Spleen (tissue), 11 donors: ENCODE results near the gene IPCEF1. TPM values are rescaled to one million over a fixed set of nuclear protein-coding genes. Genes with fewer than 3 reads are reported as not detected.

Experiments used
- DNase-seq: peaks from one replicate; pipeline ENCODE4 v3.0.0-alpha.2; 2020
- H3K27ac ChIP-seq, 8 donors: fragments of 200-600 bp; sonication (generic) in 7 of 8; 1 replicate in 4 of 8; 2 replicates in 4 of 8; pipeline versions ENCODE4 v1.5.0 to v1.8.0; 2016 to 2021; ENCODE audit warnings: inconsistent platforms in 4 of 8, mild to moderate bottlenecking in 4 of 8, moderate library complexity in 1 of 8
- H3K27me3 ChIP-seq, 7 donors: fragments of 200-600 bp; sonication (generic) in 6 of 7; replicated peaks in 1 of 7; 1 replicate in 4 of 7; 2 replicates in 3 of 7; pipeline versions ENCODE4 v1.5.0 to v1.8.0; 2016 to 2021; ENCODE audit warnings: inconsistent platforms in 3 of 7, mild to moderate bottlenecking in 1 of 7
- H3K36me3 ChIP-seq, 6 donors: fragments of 200-600 bp; sonication (generic) in 5 of 6; 1 replicate in 4 of 6; 2 replicates in 2 of 6; pipeline versions ENCODE4 v1.5.0 to v1.8.0; 2016 to 2021; ENCODE audit warnings: inconsistent platforms in 2 of 6
- H3K4me1 ChIP-seq, 6 donors: fragments of 200-600 bp; sonication (generic) in 5 of 6; 1 replicate in 3 of 6; 2 replicates in 3 of 6; pipeline versions ENCODE4 v1.5.0 to v1.8.0; 2016 to 2021; ENCODE audit warnings: inconsistent platforms in 3 of 6
- H3K4me3 ChIP-seq, 8 donors: fragments of 200-600 bp; sonication (generic) in 7 of 8; 1 replicate in 4 of 8; 2 replicates in 4 of 8; pipeline versions ENCODE4 v1.5.0 to v1.8.0; 2016 to 2021; ENCODE audit warnings: inconsistent platforms in 4 of 8, mild to moderate bottlenecking in 4 of 8, moderate library complexity in 2 of 8
- H3K9me3 ChIP-seq, 8 donors: fragments of 200-600 bp; sonication (generic) in 7 of 8; 1 replicate in 4 of 8; 2 replicates in 4 of 8; pipeline versions ENCODE4 v1.5.0 to v1.8.0; 2016 to 2021; ENCODE audit warnings: inconsistent platforms in 4 of 8
- POLR2A ChIP-seq, 3 donors: fragments of 450-650 bp; IDR thresholded peaks; one replicate each; pipeline ENCODE4 v1.5.1; 2017; ENCODE audit warnings: antibody characterized with exemption in 3 of 3, mild to moderate bottlenecking in 1 of 3
- POLR2AphosphoS5 ChIP-seq, 3 donors: sonication (generic); formaldehyde crosslinking; IDR thresholded peaks; one replicate each; pipeline ENCODE4 v1.5.1; 2017; ENCODE audit warnings: antibody characterized with exemption in 3 of 3
- WGBS, 5 donors: extraction: QIAGEN DNeasy Blood & Tissue Kit in 3 of 5; methylation state at CpG; one replicate each; pipeline versions ENCODE4 v1.1.5 to v1.1.7; 2013 to 2018; 5-methylcytosine and 5-hydroxymethylcytosine counted together
- intact Hi-C: fragments of 100-400 bp; cut with DNase I; formaldehyde crosslinking; loops from one replicate; pipeline ENCODE4 v1.15.0; 2023; ENCODE audit warnings: low total_unique reads
- polyA plus RNA-seq, 3 donors: library from polyadenylated mRNA; stranded (reverse); fragments of 200-250 nt; gene quantifications; one replicate each; pipeline ENCODE4 v1.2.1, GENCODE V29; 2013
- total RNA-seq, 7 donors: library from RNA; depleted of rRNA in 3 of 7; stranded (reverse); fragments of >200 nt in 3 of 7; fragmentation: NEBNext Ultra II Directional in 4 of 7; extraction: Animal tissue kit (Norgen Biotek cat#: 25700) in 4 of 7; gene quantifications; one replicate each; pipeline versions ENCODE4 v1.1.0 to v1.2.1, GENCODE V29; 2016 to 2021
- TF ChIP-seq, protein P1 (sequence below), 11 experiments: fragments of 200-600 bp in 7 of 11; fragments of 450-650 bp in 4 of 11; sonication (generic) in 4 of 11; IDR thresholded peaks in 8 of 11; conservative IDR thresholded peaks in 3 of 11; 1 replicate in 7 of 11; 2 replicates in 4 of 11; pipeline versions ENCODE4 v1.4.0 to v1.8.0; 2016 to 2021; ENCODE audit warnings: antibody characterized with exemption in 11 of 11, inconsistent platforms in 4 of 11, mild to moderate bottlenecking in 1 of 11
- donor health status: healthy with polysubstance abuse.
- donor health status: DM: no; HTN: no; CAD: no; lungs with moderate emphysema.
- donor health status: DM: no; HTN: no; CAD: no.
- donor health status: Bipolar disorder and iron deficiency.
- donor health status: healthy.
- donor health status: DM: no; HTN: no; CAD: no.
- donor health status: DM: yes; HTN: yes; CAD: no.

IPCEF1 gene
- total and polyA plus RNA-seq, 10 donors: 1.4 to 32.2 (median 26.2) TPM

DNA sequence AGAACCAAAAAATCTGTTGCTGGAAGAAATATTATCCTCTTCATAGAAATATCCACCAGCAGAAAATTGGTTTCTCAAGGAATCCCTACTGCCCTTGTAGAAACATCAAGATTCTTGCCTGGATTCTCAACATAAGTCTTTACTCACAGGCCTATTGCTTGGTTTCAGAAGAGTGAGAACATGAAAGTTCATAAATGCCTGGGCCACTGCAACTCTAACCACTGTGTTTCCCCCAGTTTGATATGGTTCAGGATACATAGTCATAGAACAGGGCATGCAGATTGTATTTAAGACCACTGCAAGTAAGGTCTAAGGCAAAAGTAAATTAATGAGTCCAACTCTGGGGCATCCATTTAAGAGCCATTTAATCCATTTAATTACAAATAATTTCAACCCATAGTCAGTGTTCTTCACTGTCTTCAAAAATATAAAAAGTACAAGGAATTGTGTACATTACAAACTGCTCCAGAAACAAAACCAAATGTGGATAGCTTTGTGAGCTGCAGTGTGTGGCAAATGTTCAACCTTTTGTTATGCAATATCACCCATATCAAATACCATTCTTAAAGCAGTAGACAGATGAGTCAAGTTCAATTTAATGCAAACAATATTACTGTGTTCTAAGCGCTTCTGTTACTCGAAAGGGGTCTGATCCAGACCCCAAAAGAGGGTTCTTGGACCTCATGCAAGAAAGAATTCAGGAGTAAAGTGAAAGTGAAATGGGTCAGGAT is 234.2 kb downstream of the IPCEF1 start:
- intact Hi-C loops: no loop called here
- H3K9me3 ChIP-seq: peaks cover 0 to 10% (median 2%) of the 10 kb centered on the region in 8 donors
- H3K27ac ChIP-seq: no peak overlapping the region
- 85 to 95% (median 89%) methylated on average over 2 of the region's 2 CpGs for whole genome bisulfite sequencing, 5 donors
- no peak for DNase-seq
- H3K27me3 ChIP-seq: peaks cover 0 to 5% (median 0%) of the 10 kb centered on the region in 7 donors
- H3K4me1 ChIP-seq: no peaks in the 10 kb centered on the region
- no peak for TF ChIP-seq POLR2A (IDR thresholded peaks at IDR 0.05)
- no peak for TF ChIP-seq POLR2AphosphoS5 (IDR thresholded peaks at IDR 0.05)
- TF ChIP-seq, protein P1, sequence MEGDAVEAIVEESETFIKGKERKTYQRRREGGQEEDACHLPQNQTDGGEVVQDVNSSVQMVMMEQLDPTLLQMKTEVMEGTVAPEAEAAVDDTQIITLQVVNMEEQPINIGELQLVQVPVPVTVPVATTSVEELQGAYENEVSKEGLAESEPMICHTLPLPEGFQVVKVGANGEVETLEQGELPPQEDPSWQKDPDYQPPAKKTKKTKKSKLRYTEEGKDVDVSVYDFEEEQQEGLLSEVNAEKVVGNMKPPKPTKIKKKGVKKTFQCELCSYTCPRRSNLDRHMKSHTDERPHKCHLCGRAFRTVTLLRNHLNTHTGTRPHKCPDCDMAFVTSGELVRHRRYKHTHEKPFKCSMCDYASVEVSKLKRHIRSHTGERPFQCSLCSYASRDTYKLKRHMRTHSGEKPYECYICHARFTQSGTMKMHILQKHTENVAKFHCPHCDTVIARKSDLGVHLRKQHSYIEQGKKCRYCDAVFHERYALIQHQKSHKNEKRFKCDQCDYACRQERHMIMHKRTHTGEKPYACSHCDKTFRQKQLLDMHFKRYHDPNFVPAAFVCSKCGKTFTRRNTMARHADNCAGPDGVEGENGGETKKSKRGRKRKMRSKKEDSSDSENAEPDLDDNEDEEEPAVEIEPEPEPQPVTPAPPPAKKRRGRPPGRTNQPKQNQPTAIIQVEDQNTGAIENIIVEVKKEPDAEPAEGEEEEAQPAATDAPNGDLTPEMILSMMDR (IDR thresholded peaks at IDR 0.05 in 8 of 11, conservative IDR thresholded peaks at IDR 0.05 in 3 of 11): no peak
- no peak overlapping the region for H3K4me3 ChIP-seq
- no peaks in the 10 kb centered on the region for H3K36me3 ChIP-seq

- Histone ChIP-seq H3K9me3 (peaks cover 0 to 3% (median 0%) of the 10 kb centered on the region in 8 donors), H3K27ac (no peak overlapping the region), H3K27me3 (no peaks in the 10 kb centered on the region), H3K4me3 (no peak overlapping the region), H3K36me3 (no peaks in the 10 kb centered on the region), H3K4me1 (no peaks in the 10 kb centered on the region)
- WGBS, 5 donors: 61 to 84% (median 75%) methylated on average over 4 of the region's 4 CpGs
- intact Hi-C loops: no loop called here
- TF ChIP-seq POLR2AphosphoS5 (IDR thresholded peaks at IDR 0.05) (no peak), POLR2A (IDR thresholded peaks at IDR 0.05) (no peak)
- TF ChIP-seq, protein P1 (IDR thresholded peaks at IDR 0.05 in 8 of 11, conservative IDR thresholded peaks at IDR 0.05 in 3 of 11): no peak
- no peak for DNase-seq
These were observed 239.1 kb downstream of the IPCEF1 start for GRCh38 chr6:154117485-154117884.

- no peaks in the 10 kb centered on the region for H3K9me3 ChIP-seq
- no peak for DNase-seq
- H3K4me1 ChIP-seq: no peaks in the 10 kb centered on the region
- H3K4me3 ChIP-seq: no peak overlapping the region
- no peak overlapping the region for H3K27ac ChIP-seq
- WGBS, 5 donors: 91 to 98% (median 92%) methylated on average over 3 of the region's 3 CpGs
- H3K36me3 ChIP-seq: no peaks in the 10 kb centered on the region
- intact Hi-C loops: no loop called here
- TF ChIP-seq POLR2AphosphoS5 (IDR thresholded peaks at IDR 0.05) (no peak), POLR2A (IDR thresholded peaks at IDR 0.05) (no peak)
- TF ChIP-seq, protein P1 (IDR thresholded peaks at IDR 0.05 in 8 of 11, conservative IDR thresholded peaks at IDR 0.05 in 3 of 11): no peak
- H3K27me3 ChIP-seq: no peaks in the 10 kb centered on the region
These were observed 243.2 kb downstream of the IPCEF1 start for GRCh38 chr6:154113392-154113791.

DNA sequence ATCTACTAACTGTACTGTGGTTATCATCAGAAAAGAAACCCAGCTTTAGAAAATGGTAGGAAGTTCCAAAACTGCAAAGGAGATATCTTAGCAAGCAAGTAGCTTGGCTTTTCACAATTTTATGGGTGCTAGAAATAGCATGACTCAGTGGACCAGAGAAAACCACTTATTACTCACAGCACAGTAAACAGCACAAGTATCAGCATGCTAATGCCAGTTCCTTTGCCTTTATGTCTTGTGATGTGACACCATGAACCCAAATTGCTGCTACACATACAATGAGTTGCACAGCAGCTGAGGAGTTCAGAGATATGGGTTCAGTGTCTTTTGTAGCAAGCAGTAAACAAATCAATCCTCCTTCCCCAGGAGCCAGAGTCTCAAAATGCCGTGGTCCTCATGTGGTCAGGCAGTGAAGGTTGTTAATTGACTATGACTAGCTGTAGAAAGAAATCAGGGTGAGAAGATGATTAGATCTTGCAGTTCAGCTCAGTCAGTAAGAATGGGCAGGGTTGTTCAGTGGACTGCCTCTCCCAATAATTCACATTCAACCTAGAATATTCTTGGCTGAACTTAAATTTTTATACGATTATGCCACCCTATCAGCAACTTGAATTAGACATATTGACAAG is 244.3 kb downstream of the IPCEF1 start:
- Histone ChIP-seq H3K4me3 (no peak overlapping the region), H3K27ac (no peak overlapping the region), H3K4me1 (no peaks in the 10 kb centered on the region), H3K9me3 (no peaks in the 10 kb centered on the region), H3K36me3 (no peaks in the 10 kb centered on the region), H3K27me3 (no peaks in the 10 kb centered on the region)
- intact Hi-C loops: no loop called here
- DNase-seq: no peak
- no peak for TF ChIP-seq POLR2A (IDR thresholded peaks at IDR 0.05)
- no peak for TF ChIP-seq POLR2AphosphoS5 (IDR thresholded peaks at IDR 0.05)
- TF ChIP-seq, protein P1 (IDR thresholded peaks at IDR 0.05 in 8 of 11, conservative IDR thresholded peaks at IDR 0.05 in 3 of 11): no peak
- 74 to 88% (median 83%) methylated on average over 2 of the region's 2 CpGs for WGBS, 5 donors
